DMS153 (cell line): Measurements from ENCODE around the gene HADHA.
"Not testable (repeated sequence)": the region's sequence is repeated elsewhere in the genome, so short reads cannot be mapped to it uniquely, and the experiment has no call there.

Source experiments
- DNase-seq: peaks from one replicate; lab custom pipeline; 2025; lab: John Stamatoyannopoulos, UW

HADHA gene

DNA sequence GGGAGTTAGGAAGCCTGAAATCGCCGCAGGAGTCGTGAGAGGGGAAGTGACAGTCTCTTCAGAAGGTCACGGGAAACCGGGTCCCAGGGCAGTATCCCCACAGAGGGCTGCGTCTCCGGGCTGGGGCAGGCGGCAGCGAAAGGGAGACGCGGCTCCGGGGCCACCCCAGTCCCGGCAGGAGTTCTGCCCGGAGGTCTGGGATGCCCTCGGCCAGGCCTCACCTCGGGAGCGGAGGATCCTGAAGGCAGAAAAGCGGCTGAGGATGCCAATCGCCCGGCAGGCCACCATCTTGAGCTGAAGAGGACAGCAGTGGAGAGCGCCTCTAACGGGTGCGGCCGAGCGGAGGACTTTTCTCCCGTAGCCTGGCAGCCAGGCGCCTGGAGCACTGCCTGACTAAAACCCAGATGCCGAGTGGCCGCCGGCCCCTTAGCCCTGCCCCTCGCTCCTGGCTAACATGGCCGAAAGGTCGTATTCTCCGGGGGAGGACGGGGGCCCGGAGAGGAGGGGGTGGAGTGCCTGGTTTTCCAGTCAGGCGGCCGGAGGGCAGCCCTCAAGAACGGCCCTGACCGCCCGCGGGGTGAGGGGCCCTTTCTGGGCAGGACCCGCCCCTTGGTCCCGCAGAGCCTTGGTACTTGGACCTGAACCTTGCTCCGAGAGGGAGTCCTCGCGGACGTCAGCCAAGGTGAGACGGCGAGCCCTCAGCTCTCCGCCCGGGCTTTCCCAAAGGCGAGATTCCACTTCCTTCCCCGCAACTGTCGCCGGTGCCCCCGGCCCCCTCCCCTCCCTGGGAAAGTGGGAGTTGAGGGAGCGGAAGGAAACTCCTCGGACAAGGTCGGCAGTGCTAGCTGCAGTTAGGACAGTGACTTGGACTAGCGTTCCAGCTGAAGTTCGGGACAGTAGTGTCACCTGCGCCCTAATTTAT, at the start of gene HADHA, which contains the start of gene HADHB:
Gene HADHA (minus strand): TSS at position 324 of the 922 bp plus-strand sequence. CDS start 36 bp downstream, at position 288.
Gene HADHB (plus strand): TSS at position 631 of the 922 bp plus-strand sequence. CDS start 9,316 bp downstream, outside the sequence.
- DNase-seq = peak; percentile 76

DNA sequence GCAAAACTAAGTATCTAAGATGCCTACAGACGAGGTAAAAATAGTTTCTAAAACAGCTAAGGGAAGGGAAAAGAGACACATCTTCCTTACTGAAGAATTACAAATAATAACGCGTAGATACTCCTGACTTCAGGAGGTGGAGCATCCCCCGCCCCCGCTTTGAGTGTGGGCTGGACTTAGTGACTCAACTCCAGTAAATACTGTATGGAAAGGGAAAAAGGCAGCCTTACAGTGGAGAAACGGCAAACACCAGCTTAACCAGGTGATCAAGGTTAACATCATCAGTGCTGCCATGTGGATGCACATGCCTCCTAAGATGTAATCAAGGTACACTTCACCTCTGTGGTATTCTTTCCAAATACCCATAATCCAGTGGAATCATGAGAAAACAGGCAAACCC, 48.2 kb upstream of the HADHA start:
- no peak for DNase-seq

DNA sequence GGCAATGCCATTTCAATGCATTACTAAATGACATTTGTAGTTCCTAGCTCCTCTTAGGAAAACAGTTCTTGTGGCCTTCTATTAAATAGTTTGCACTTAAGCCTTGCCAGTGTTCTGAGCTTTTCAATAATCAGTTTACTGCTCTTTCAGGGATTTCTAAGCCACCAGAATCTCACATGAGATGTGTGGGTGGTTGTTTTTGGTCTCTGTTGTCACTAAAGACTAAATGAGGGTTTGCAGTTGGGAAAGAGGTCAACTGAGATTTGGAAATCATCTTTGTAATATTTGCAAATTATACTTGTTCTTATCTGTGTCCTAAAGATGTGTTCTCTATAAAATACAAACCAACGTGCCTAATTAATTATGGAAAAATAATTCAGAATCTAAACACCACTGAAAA, 45.6 kb upstream of the HADHA start:
- no peak for DNase-seq

DNA sequence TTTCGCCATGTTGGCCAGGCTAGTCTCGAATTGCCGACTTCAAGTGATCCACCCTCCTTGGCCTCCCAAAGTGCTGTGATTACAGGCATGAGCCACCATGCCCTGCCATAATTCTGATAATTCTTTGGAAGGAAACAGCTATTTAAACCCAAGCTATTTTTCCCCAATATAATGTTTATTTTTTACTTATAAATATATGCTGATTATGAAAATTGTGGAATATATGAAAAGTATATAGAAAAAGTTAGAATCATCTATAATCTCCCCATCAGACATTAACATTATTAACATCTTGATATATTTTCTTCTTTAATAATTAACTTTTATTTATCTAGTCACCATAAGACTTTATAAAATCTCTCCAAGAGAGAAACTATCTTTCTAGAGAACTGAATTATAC, 41.5 kb upstream of the HADHA start:
- no peak for DNase-seq

DNA sequence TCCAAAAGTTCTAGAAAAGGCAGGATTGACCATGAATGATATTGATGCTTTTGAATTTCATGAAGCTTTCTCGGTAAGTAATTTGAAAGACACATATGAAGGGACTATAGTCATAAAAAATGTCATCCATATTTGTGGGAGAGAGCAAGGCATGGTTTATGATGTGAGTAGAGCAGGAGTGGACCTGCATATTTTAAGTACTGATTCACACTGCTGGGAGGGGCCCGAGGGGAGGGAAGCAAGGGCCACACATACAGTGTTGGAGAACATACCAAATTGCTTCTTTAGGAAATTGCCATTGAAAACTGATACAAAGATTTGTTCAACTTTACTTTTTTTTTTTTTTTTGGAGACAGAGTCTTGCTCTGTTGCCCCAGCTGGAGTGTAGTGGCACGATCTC, 39.7 kb upstream of the HADHA start:
- no peak for DNase-seq

DNA sequence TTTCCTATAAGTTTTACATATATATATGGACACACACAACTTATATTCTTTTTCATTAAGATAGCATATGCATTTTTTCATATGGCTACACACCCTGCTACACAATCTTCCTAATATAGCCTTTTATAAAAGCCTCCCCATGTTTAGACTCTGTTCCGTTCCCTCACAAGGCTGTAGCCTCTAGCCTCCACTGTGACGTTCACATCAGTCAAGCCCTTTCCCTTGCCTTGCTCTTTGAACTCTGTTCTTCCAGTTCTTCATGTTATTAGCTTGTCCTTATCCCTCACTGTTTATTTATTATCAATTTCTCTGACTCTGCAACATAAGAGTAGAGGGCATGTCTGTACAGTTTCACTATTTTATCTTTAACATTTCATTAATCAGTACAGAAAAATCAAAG, 39.2 kb upstream of the HADHA start:
- DNase-seq = no peak

DNA sequence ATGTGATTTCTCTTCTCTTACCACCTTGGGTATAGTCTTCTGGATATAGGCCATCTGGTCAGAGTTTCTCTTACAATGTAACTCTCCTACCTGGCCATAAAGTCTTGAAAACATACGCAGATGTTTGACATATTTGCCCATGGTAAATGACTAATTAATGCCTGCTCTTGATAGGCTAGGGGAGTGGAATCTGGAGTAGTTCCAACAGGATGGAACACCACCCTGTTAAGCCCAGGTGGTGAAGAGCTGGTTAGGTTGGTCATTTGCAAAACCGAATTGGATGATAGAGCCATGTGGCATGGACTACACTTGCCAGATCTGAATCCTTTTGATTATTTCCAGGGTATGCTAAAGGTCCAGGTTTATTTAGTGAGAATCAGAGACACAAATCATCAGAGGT, 36.8 kb upstream of the HADHA start:
- DNase-seq = no peak

DNA sequence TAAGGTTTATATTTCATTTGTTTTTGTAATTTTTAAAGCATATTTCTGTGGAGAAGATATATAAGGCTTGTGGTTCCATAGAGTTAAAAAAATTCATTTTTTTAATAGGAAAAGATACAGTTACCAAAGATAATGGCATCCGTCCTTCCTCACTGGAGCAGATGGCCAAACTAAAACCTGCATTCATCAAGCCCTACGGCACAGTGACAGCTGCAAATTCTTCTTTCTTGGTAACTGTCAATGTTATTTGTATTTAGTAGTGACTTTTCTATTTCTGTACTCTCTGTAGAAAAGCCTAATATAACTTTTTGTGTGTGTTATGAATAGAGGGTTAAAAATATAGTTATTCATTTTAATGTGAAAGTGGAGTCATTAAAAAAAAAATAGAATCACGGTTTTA, 35.5 kb upstream of the HADHA start:
- DNase-seq = no peak

DNA sequence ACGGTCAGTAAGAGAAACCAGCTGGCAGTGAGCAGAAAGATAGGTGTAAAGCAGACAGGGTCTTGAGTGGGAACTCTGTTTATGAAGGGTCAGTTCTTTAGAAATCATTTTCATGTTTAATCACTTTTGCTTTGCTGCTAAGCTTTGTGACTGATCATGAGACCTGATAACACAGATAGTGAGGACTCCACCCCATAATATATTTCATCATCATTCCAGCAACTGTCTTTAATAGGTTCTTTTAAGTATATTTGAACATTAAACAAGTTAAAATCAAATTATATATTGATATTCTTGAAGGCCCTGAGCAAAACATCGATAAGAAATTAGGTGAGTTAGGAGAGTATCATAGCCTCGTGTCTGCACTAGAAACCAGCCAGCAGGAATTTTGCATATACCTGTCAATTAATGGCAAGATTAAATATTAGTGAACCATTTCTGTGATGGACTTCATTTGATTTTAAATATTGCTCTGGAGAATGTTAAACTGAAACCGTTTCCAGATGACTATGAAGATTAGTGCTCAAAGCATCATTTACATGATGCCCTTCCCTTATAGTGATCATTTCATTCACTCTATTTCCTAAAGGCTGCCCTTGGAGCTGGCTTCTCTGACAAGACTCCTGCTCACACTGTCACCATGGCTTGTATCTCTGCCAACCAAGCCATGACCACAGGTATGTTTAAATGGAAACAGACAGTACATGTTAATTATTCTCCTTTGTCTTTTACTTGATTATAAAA, 32.2 kb upstream of the HADHA start:
- no peak for DNase-seq

DNA sequence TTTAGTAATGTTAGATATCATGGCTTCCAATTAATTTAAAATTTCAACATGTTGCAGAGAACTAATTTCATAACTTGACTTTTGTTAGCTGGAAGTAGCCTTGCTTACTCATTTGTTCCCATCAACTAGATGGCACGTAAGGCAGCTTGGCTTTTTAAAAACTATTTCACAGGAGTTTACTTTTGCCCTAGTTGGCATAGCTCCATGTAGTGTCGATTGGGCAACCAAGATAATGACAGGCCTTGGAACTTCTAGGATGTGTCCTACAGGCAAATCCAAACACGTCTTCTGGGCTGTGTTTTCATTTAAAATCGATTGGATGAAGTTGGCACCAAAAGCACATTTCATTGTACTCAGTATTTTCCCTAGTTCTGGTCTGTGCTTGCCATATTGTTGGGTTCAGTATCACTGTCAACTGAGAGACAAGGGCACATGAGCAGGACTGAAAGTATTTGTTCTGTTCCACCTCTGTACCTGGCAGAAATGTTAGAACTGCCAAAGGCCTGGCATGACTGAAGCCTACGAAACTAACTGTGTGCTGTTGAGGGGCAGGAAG, 29.7 kb upstream of the HADHA start:
- peak; percentile 21 for DNase-seq

DNA sequence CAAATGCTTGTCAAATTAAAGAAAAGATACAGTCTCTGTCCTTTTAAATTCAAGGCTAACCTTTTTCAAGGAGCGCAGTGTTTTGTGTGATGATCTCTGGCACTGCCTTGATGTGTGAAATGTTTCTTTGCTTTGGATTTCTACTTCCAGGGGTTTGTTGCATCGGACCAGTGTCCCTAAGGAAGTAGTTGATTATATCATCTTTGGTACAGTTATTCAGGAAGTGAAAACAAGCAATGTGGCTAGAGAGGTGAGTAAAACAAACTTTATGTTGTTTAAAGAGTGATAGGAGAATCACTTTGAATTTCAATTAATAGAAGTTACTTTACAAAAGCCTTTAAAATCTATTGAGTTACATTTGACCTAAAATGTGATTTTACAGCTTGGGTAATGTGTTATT, 29.1 kb upstream of the HADHA start:
- DNase-seq = no peak

DNA sequence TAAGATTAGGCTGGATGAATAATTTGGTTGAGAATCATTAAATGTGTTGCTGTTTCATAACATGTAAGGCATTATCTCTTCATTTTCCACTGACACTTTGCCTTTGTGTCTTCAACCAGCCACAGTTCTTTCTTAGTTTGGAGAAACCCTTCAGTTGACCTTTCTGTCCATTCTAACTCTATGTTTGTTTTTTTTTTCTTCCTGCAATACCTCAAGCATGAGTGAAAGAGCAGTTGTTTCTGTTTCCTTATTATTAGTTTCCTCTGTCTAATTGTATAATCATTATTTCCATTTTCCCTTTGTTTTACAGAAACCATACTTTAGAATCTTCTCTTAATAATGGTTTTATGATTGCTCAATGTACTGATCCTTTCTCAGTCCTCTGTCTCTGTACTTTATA, 25.9 kb upstream of the HADHA start:
- no peak for DNase-seq

DNA sequence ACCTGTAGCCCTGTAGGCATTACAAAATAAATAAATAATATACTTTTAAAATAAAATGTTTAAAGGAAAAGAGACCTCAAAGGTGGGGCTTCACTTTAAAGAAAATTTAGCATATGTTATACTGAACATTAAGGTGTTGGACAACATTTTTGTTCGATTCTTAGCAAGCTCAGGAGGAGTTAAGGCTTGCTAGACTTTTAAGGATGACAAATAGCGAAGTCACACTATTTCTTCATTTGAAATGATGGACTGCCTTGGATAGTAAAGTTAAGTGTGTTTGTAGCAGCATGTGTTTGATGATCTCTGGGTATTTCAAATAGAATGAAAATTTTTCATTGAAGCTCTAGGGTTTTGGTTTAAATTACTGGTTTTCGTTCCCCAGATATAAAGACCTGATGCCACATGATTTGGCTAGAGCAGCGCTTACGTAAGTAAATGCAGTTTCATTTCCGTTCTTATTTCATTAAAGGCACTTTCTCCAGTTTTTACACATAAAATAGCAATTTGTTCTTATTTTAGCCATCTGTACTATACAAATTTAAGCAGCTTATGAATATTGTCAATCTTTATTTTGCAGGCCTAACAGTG, 25.2 kb upstream of the HADHA start:
- DNase-seq = no peak

DNA sequence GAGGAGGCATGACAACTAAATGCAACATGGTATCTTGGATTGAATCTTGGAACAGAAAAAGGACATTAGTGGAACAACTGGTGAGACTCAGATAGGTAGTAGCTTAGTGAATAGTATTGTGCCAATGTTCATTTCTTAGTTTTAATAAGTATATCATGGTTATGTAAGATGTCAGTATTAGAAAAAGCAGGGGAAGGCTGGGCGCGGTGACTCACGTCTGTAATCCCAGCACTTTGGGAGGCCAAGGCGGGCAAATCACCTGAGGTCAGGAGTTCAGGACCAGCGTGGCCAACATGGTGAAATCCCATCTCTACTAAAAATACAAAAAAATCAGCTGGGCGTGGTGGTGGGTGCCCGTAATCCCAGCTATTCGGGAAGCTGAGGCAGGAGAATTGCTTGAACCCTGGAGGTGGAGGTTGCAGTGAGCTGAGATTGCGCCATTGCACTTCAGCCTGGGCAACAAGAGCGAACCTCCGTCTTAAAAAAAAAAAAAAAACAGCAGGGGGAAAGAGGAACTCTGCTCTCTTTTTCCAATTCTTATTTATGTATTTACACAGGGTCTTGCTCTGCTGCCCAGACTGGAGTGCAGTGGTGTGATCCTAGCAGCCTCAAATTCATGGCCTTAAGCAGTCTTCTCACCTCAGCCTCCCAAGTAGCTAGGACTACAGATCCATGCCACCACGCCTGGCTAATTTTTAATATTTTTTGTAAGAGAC, 24.4 kb upstream of the HADHA start:
- not testable (repeated sequence) for DNase-seq

DNA sequence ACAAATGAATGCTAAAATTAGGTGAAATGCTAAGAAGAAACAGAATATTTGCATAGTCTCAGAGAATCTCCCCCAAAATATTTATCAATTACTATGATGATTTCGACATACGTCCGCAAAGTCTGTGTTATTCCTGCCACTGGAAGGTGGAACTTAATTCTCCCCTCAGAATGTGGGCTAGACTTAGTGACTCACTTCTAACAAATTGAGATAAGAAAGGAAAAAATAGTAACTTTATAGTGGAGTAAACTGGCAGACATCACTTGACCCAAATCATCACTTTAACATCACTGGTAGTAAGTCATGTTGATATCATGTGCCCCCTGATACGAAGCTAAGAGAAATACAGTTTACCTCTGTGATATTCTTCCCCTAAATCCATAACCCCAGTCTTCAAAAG, 23.8 kb upstream of the HADHA start:
- DNase-seq = no peak

DNA sequence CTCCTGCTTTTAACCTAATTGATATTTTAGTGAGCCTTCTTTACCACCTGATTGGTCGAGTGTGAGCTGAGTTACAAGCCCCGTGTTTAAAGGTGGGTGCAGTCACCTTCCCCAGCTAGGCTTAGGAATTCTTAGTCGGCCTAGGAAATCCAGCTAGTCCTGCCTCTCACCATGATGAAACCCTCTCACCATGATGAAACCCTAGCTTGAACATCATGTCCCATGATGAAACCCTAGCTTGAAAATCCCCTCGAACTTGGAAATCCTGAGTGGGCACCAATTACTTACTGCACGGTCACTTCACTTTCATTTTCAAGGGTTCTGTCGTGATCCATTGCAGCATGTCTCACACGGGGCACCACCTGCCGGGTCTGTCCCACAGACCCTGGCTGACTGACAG, 14.4 kb upstream of the HADHA start:
- DNase-seq = not testable (repeated sequence)

DNA sequence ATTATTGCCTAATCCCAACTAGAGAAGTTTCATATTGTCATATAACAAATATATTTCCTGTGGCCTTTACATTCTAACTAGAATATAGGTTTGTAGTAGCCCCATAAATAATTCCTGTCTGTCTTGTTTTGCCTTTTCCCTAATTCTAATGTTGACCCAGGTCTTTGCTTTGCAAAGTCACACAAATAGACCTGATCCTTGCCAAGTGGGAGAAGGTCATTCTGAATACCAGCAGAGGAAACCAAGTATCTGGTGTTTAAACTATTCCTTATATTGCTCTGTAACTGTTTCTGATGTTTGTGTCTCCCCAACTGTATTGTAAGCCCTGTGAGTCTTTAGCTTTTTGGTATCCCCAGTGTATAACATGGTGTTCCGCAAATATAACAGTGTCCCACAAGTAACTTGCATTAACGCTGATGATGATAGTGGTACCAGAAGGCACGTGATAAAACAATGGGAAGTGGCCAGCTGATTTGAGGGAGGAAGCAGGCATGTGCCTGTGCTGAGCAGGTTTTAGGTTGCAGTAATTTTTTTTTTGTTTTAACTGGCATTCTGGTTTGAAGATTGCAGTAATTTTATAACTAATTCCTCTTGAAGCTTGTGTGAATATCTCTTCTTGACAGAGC, 11.4 kb upstream of the HADHA start:
- DNase-seq = no peak

DNA sequence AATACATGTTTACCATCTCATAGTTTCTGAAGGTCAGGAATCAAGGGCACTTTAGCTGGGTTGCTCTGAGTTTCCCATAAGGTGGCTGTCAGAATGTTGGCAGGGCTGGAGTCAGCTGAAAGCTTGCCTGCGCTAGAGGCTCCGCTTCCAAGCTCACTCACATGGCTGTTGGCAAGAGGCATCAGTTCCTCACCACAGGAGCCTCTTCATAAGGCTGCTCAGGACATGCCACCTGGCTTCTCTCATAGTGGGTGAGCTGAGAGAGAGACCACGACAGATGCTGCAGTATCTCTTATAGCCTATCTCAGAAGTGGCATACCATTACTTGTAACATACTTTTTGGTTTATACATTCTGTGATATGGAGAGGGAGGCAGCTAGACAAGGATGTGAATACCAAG, 7.5 kb upstream of the HADHA start:
- DNase-seq = no peak

DNA sequence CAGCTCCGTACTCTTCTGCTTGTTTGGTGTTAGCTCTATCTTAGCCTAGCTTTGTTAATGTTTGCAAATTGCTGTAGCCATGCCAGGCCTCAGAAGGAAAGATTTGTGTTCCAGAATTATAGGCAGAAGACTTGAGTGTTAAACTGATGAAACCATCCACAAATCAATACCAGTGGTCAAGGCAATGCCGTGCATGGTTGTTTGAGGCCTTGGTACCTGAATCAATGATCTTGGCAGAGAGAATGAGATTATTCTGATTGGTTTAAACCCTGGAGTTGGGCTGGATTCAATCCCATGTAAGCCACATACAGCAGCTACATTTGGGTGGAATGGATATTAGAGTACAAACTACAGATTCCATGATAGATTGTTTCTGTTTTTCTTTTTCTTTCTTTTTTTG, 5.2 kb upstream of the HADHA start:
- no peak for DNase-seq

DNA sequence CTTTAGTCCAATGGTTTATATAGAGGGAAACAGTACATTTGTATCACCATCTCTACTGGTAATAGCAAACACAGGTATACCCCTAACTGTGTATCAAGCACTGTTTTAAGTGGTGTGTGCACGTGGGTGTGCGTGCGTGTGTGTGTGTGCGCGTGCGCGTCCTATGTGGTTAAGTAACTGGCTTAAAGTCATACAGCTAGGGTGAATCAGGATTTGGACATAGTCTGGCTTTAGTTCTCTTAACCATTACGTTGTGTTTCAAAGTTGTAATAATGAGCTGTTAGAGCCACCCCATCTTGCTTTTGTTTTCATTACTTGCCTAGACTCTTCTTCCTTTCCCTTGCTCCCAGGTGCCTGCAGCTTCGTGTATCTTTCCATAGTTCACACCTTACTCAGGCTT, 2.4 kb upstream of the HADHA start:
- DNase-seq = no peak

DNA sequence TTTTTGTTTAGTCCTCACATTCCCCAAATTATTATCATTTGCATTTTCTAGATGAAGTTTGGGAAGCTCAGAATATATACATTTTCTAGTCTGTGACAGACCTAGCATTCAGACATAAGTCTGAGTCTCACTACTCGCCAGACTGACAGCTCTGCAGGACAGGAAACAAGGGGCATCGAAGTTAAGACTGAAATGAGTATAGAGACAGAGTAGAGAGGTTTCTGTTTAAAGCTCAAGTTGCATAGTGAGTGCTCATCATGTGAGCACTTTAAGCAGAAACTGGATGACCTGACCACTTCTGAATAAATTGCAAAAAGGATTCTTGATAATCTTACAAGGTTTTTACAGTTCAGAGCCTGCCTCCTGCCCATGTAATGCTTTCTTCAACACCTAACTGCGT, 1.4 kb upstream of the HADHA start:
- DNase-seq = no peak
